ENCODE measurements around the gene MEIS2. TPM values are rescaled to one million over a fixed set of nuclear protein-coding genes. Genes with fewer than 3 reads are reported as not detected.

The MEIS2 gene
- total RNA-seq, 2 donors from 2014 or later: 24.3 to 29.8 TPM

DNA sequence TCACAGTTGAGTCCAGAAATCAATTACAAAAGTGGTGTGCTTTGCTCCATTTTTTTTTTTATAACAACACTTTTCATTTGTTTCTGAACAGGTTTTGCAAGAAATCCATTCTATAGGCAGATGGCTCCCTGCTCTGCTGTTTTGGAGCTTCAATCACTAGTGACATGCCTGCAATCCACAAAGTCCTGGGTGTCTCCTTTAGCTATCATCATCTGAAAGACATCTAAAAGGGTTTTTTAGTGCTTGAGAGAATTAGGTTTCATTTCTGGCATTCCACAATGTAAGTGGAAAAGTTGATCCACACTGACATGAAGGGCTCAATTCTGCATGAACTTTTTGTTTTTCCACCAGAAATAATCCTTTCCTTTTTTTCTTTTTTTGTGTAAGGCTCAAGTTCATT lies 24.0 kb upstream of the MEIS2 start:
- Histone ChIP-seq H3K36me3 (no peaks in the 10 kb centered on the region), H3K27ac (no peak overlapping the region), H3K4me1 (no peaks in the 10 kb centered on the region), H3K9me3 (no peaks in the 10 kb centered on the region), H3K4me3 (no peak overlapping the region), H3K27me3 (no peaks in the 10 kb centered on the region)
- DNase-seq (ENCODE audit: low spot score): no peak
- TF ChIP-seq CTCF (IDR thresholded peaks at IDR 0.05): no peak

GRCh38 chr15:37122703-37123102 lies 22.4 kb upstream of the MEIS2 start:
- no peak overlapping the region for H3K4me3 ChIP-seq

DNA sequence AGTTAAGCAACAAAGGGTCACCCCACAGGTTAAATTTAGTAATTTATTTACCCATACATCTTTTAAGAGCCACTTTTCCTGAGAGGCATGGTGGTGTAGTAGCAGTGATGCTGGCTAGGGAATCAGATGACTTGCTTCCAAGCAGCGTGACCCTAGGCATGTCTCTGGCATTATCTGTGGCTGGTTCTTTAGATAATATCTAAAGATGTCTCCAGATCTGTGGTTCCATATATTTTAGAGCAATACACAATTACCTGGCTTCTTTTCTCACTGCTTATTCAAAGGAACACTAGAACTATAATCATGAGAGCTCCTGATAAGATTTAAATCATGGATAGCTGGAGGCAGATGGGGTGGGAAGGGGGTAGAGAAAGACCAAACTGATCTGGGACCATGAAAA lies 21.1 kb upstream of the MEIS2 start:
- no peak overlapping the region for H3K4me3 ChIP-seq
- H3K9me3 ChIP-seq: no peaks in the 10 kb centered on the region
- H3K4me1 ChIP-seq: no peaks in the 10 kb centered on the region
- DNase-seq (ENCODE audit: low spot score): no peak
- no peaks in the 10 kb centered on the region for H3K36me3 ChIP-seq
- TF ChIP-seq CTCF (IDR thresholded peaks at IDR 0.05): no peak
- H3K27ac ChIP-seq: no peak overlapping the region
- no peaks in the 10 kb centered on the region for H3K27me3 ChIP-seq

More at GRCh38 chr15:37122703-37123102, 22.4 kb upstream of the MEIS2 start:
- Histone ChIP-seq H3K27me3 (no peaks in the 10 kb centered on the region), H3K4me1 (no peaks in the 10 kb centered on the region), H3K9me3 (no peaks in the 10 kb centered on the region), H3K27ac (no peak overlapping the region), H3K36me3 (no peaks in the 10 kb centered on the region)
- no peak for DNase-seq (ENCODE audit: low spot score)
- TF ChIP-seq CTCF (IDR thresholded peaks at IDR 0.05): no peak

GRCh38 chr15:37117030-37117429 lies 16.7 kb upstream of the MEIS2 start:
- H3K36me3 ChIP-seq: no peaks in the 10 kb centered on the region
- H3K27me3 ChIP-seq: no peaks in the 10 kb centered on the region
- H3K9me3 ChIP-seq: no peaks in the 10 kb centered on the region
- no peak for TF ChIP-seq CTCF (IDR thresholded peaks at IDR 0.05)
- H3K4me3 ChIP-seq: no peak overlapping the region
- H3K4me1 ChIP-seq: no peaks in the 10 kb centered on the region
- H3K27ac ChIP-seq: no peak overlapping the region
- DNase-seq (ENCODE audit: low spot score): no peak

DNA sequence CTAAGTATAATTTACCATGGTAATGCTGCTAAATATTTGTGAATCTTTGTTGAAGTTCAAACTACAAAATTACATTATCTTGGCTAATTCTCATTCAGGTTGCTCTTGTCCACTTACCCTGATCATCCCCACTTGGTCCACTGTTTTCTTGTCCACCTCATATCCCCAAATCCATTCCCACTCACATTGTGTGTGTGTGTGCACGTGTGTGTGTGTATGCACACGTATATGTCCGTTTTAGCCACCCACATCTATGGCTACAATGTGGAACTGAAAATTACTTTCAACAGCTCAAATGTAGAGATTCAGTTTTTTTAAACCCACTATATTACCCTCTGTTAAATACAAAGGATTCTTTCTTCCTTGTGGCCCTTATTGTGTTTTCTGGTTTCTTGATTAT lies 15.2 kb upstream of the MEIS2 start:
- Histone ChIP-seq H3K27ac (no peak overlapping the region), H3K27me3 (peaks cover 3 to 4% of the 10 kb centered on the region in 2 donors), H3K4me1 (peaks cover 0 to 4% of the 10 kb centered on the region in 2 donors), H3K9me3 (no peaks in the 10 kb centered on the region), H3K36me3 (no peaks in the 10 kb centered on the region), H3K4me3 (no peak overlapping the region)
- no peak for TF ChIP-seq CTCF (IDR thresholded peaks at IDR 0.05)
- no peak for DNase-seq (ENCODE audit: low spot score)

DNA sequence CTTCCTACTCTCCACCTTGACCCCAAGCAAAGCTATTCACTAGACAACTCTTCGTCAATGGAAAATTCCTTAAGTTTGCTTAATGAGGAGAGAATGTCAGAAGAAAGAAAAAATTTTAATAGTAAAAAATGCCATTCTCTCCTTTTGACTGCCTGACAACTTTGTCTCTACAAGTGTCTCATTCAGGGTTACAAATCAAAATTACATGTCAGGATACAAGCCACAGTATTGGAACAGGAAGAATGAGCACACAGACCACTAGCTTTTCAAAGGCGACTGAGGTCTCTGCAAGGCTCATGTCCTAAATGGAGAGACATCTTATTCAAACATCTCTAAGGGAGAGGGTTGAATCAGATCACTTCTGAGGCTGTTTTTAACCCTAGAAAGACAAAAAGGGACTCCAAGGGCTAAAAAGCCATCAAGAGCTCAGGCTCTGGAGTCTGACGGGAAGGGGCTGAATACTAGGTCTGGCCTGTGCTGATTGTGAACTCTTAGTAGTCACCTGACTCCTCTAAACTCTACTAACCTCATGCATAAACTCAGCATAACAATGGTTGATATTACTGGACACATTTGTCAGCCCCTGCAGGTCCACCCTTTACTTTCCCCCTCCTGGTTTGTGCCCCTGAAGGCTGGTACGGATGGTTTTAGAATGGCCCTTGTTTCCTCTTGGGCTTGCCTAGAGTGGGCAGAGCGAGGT lies 12.8 kb upstream of the MEIS2 start:
- DNase-seq (ENCODE audit: low spot score): no peak
- Histone ChIP-seq H3K4me1 (peaks cover 0 to 10% of the 10 kb centered on the region in 2 donors), H3K4me3 (no peak overlapping the region), H3K36me3 (no peaks in the 10 kb centered on the region), H3K27ac (no peak overlapping the region), H3K27me3 (peaks cover 7 to 8% of the 10 kb centered on the region in 2 donors), H3K9me3 (no peaks in the 10 kb centered on the region)
- no peak for TF ChIP-seq CTCF (IDR thresholded peaks at IDR 0.05)
